ENCODE measurements around the gene LASP1. TPM values are rescaled to one million over a fixed set of nuclear protein-coding genes. Genes with fewer than 3 reads are reported as not detected.

The LASP1 gene
- total RNA-seq, 2 experiments from 2014 or later = 48.6 to 110 TPM

GRCh38 chr17:38919316-38920078 lies 49.6 kb downstream of the LASP1 start:
- Histone ChIP-seq H3K36me3 (ENCODE audit: insufficient read depth, low read length) (peaks cover 55% of the 10 kb centered on the region), H3K9me2 (ENCODE audit: insufficient read depth, low read length) (no peaks in the 10 kb centered on the region), H3K27ac (ENCODE audit: low read depth, low read length, poor library complexity, severe bottlenecking) (no peak overlapping the region), H3K4me2 (ENCODE audit: low read length) (no peak overlapping the region), H3K4me1 (ENCODE audit: insufficient read depth, low read length, poor library complexity, severe bottlenecking) (no peaks in the 10 kb centered on the region), H3K9me3 (ENCODE audit: low read length) (no peaks in the 10 kb centered on the region), H4K20me1 (ENCODE audit: insufficient read depth, low read length) (no peaks in the 10 kb centered on the region), H3K79me2 (ENCODE audit: insufficient read depth, low read depth, low read length) (no peaks in the 10 kb centered on the region), H2AFZ (ENCODE audit: low read length) (no peak overlapping the region), H3K4me3 (ENCODE audit: low read depth, low read length, poor library complexity, severe bottlenecking) (no peak overlapping the region)
- CTCF ChIA-PET (ENCODE audit: unreplicated experiment) = no interaction called here
- DNase-seq (ENCODE audit: low spot score) = no peak
- no peak for TF ChIP-seq CTCF (conservative IDR thresholded peaks at IDR 0.05; ENCODE audit: low read length)
- TF ChIP-seq EZH2phosphoT487 (IDR thresholded peaks at IDR 0.05; ENCODE audit: borderline replicate concordance, low read depth, low read length) = no peak
- BruUV-seq (replicated peaks) = no TSS peak
- POLR2A ChIA-PET = no interaction called here
- intact Hi-C loops (cut with micrococcal nuclease; ENCODE audit: unreplicated experiment) = no loop called here

- Histone ChIP-seq H3K79me2 (ENCODE audit: insufficient read depth, low read depth, low read length) (no peaks in the 10 kb centered on the region), H4K20me1 (ENCODE audit: insufficient read depth, low read length) (no peaks in the 10 kb centered on the region), H3K27ac (ENCODE audit: low read depth, low read length, poor library complexity, severe bottlenecking) (no peak overlapping the region), H3K9me2 (ENCODE audit: insufficient read depth, low read length) (no peaks in the 10 kb centered on the region), H3K4me3 (ENCODE audit: low read depth, low read length, poor library complexity, severe bottlenecking) (no peak overlapping the region), H3K9me3 (ENCODE audit: low read length) (no peaks in the 10 kb centered on the region), H2AFZ (ENCODE audit: low read length) (no peak overlapping the region), H3K4me1 (ENCODE audit: insufficient read depth, low read length, poor library complexity, severe bottlenecking) (peaks cover 10% of the 10 kb centered on the region), H3K4me2 (ENCODE audit: low read length) (no peak overlapping the region), H3K36me3 (ENCODE audit: insufficient read depth, low read length) (peaks cover 44% of the 10 kb centered on the region)
- TF ChIP-seq EZH2phosphoT487 (IDR thresholded peaks at IDR 0.05; ENCODE audit: borderline replicate concordance, low read depth, low read length) (no peak), CTCF (conservative IDR thresholded peaks at IDR 0.05; ENCODE audit: low read length) (no peak)
- ChIA-PET POLR2A (interaction anchor here (1.0 kb wide), 1 partner anchor 68 kb away, joined by 3 read pairs; no protein-coding TSS in a partner anchor), CTCF (ENCODE audit: unreplicated experiment) (no interaction called here)
- BruUV-seq (replicated peaks) = no TSS peak
- intact Hi-C loops (cut with micrococcal nuclease; ENCODE audit: unreplicated experiment) = no loop called here
- no peak for DNase-seq (ENCODE audit: low spot score)
Measured at GRCh38 chr17:38920374-38921291, 50.8 kb downstream of the LASP1 start.
